H1 (cell line): Measurements from ENCODE around the gene SHCBP1L. TPM values are rescaled to one million over a fixed set of nuclear protein-coding genes. Genes with fewer than 3 reads are reported as not detected.

Experiments
- CTCF ChIA-PET: fragments of 300-600 bp; sonication (Branson Sonifier 250); formaldehyde crosslinking; loops from one replicate; lab custom pipeline; 2021; ENCODE audit not compliant: partially characterized antibody; lab: Charles Lee
- POLR2A ChIA-PET: fragments of 300-600 bp; sonication (Branson Sonifier 250); formaldehyde crosslinking; loops from one replicate; lab custom pipeline; 2021; ENCODE audit warnings: inconsistent platforms; ENCODE audit not compliant: partially characterized antibody; lab: Charles Lee
- DNase-seq, 2 experiments: peaks; one replicate each; pipeline versions ENCODE4 v3.0.0 to v3.0.0-alpha.2; 2010 to 2022; ENCODE audit warnings: low spot score in 2 of 2, low read depth in 1 of 2, mixed read lengths in 1 of 2
- FAIRE-seq: peaks from 2 replicates; lab custom pipeline; 2011; peaks lifted over from hg19 to GRCh38; lab: Jason Lieb, UNC
- H2AFZ ChIP-seq: 2 replicates; pipeline ENCODE4 v1.8.1; 2012; ENCODE audit warnings: low read length, inconsistent platforms
- H2AK5ac ChIP-seq: 2 replicates; pipeline ENCODE4 v1.6.1; 2013; ENCODE audit warnings: low read depth, low read length
- H2BK120ac ChIP-seq: replicated peaks from 2 replicates; pipeline ENCODE3; 2013; ENCODE audit warnings: low read depth, low read length, inconsistent platforms
- H2BK12ac ChIP-seq: 2 replicates; pipeline ENCODE4 v1.6.1; 2013; ENCODE audit warnings: low read depth, low read length
- H2BK15ac ChIP-seq: 2 replicates; pipeline ENCODE4 v1.6.1; 2013; ENCODE audit warnings: low read length
- H2BK20ac ChIP-seq: 2 replicates; pipeline ENCODE4 v1.6.1; 2013; ENCODE audit warnings: low read length
- H2BK5ac ChIP-seq: 2 replicates; pipeline ENCODE4 v1.6.1; 2013; ENCODE audit warnings: low read depth, low read length
- H3K14ac ChIP-seq: 2 replicates; pipeline ENCODE4 v1.6.1; 2013; ENCODE audit warnings: inconsistent platforms; ENCODE audit not compliant: insufficient read length
- H3K18ac ChIP-seq: 2 replicates; pipeline ENCODE4 v1.6.1; 2013; ENCODE audit warnings: low read length; ENCODE audit errors: extremely low read depth
- H3K23ac ChIP-seq: 2 replicates; pipeline ENCODE4 v1.6.1; 2013; ENCODE audit warnings: inconsistent platforms; ENCODE audit not compliant: insufficient read length
- H3K23me2 ChIP-seq: 2 replicates; pipeline ENCODE4 v1.6.1; 2013; ENCODE audit warnings: low read depth, low read length
- H3K27ac ChIP-seq: 2 replicates; pipeline ENCODE4 v1.6.1; 2011; ENCODE audit warnings: low read depth, low read length, inconsistent platforms
- H3K27me3 ChIP-seq, 4 experiments: replicated peaks in 1 of 4; 1 replicate in 1 of 4; 2 replicates in 3 of 4; pipeline versions ENCODE4 v1.6.1 to v1.8.1; 2011 to 2013; ENCODE audit warnings: low read length in 3 of 4, mild to moderate bottlenecking in 3 of 4, inconsistent platforms in 2 of 4, mixed read lengths in 2 of 4, moderate library complexity in 1 of 4; ENCODE audit not compliant: control insufficient read depth in 3 of 4, insufficient read depth in 3 of 4; ENCODE audit errors: extremely low read depth in 1 of 4
- H3K36me3 ChIP-seq, 4 experiments: 2 replicates each; pipeline versions ENCODE4 v1.6.1 to v1.8.1; 2011 to 2013; ENCODE audit warnings: mild to moderate bottlenecking in 4 of 4, low read length in 3 of 4, moderate library complexity in 2 of 4, control low read depth in 1 of 4, inconsistent platforms in 1 of 4; ENCODE audit not compliant: insufficient read depth in 4 of 4, control insufficient read depth in 2 of 4
- H3K4ac ChIP-seq: replicated peaks from 2 replicates; pipeline ENCODE3; 2013; ENCODE audit warnings: low read length, low read depth, mixed read lengths, inconsistent platforms; ENCODE audit not compliant: insufficient read length
- H3K4me1 ChIP-seq, 4 experiments: replicated peaks in 1 of 4; 1 replicate in 1 of 4; 2 replicates in 3 of 4; pipeline versions ENCODE4 v1.6.1 to v1.8.1; 2011 to 2013; ENCODE audit warnings: low read length in 3 of 4, inconsistent platforms in 2 of 4, mixed read lengths in 1 of 4; ENCODE audit not compliant: insufficient read depth in 4 of 4, control insufficient read depth in 3 of 4
- H3K4me2 ChIP-seq, 2 experiments: 2 replicates each; pipeline versions ENCODE4 v1.6.1 to v1.8.1; 2011 to 2013; ENCODE audit warnings: low read depth in 2 of 2, low read length in 2 of 2, control low read depth in 1 of 2, inconsistent platforms in 1 of 2, mild to moderate bottlenecking in 1 of 2; ENCODE audit not compliant: insufficient read depth in 1 of 2
- H3K4me3 ChIP-seq, 4 experiments: fragments of 200-600, 300-600 bp in 1 of 4; sonication (generic), shearing (Covaris generic), sonication (Bioruptor Twin) in 1 of 4; 2 replicates each; pipeline versions ENCODE4 v1.5.1 to v1.8.1; 2011 to 2016; ENCODE audit warnings: low read length in 4 of 4, low read depth in 3 of 4, control low read depth in 2 of 4, inconsistent platforms in 2 of 4, mild to moderate bottlenecking in 2 of 4, mixed read lengths in 1 of 4, moderate library complexity in 1 of 4; ENCODE audit not compliant: insufficient read depth in 2 of 4; ENCODE audit errors: extremely low read depth in 1 of 4
- H3K56ac ChIP-seq: replicated peaks from 2 replicates; pipeline ENCODE3; 2013; ENCODE audit warnings: low read depth, mild to moderate bottlenecking, mixed read lengths, low read length, inconsistent platforms; ENCODE audit not compliant: insufficient read length
- H3K79me1 ChIP-seq: 2 replicates; pipeline ENCODE4 v1.6.1; 2013; ENCODE audit warnings: low read depth, low read length, control low read depth
- H3K79me2 ChIP-seq, 2 experiments: 2 replicates each; pipeline versions ENCODE4 v1.6.1 to v1.8.1; 2012 to 2013; ENCODE audit warnings: low read length in 2 of 2, mild to moderate bottlenecking in 2 of 2, inconsistent platforms in 1 of 2; ENCODE audit not compliant: insufficient read depth in 2 of 2, control insufficient read depth in 1 of 2
- H3K9ac ChIP-seq, 4 experiments: replicated peaks in 1 of 4; 1 replicate in 1 of 4; 2 replicates in 3 of 4; pipeline versions ENCODE4 v1.6.1 to v1.8.1; 2011 to 2013; ENCODE audit warnings: low read depth in 3 of 4, low read length in 3 of 4, control low read depth in 2 of 4, mild to moderate bottlenecking in 2 of 4, moderate library complexity in 2 of 4, inconsistent platforms in 1 of 4; ENCODE audit errors: extremely low read depth in 1 of 4
- H3K9me3 ChIP-seq, 2 experiments: 2 replicates each; pipeline versions ENCODE4 v1.6.1 to v1.8.1; 2012 to 2013; ENCODE audit warnings: mild to moderate bottlenecking in 2 of 2, moderate library complexity in 2 of 2, control low read depth in 1 of 2, inconsistent platforms in 1 of 2, low read depth in 1 of 2, low read length in 1 of 2, mixed read lengths in 1 of 2; ENCODE audit not compliant: insufficient read depth in 2 of 2
- H4K20me1 ChIP-seq, 2 experiments: replicated peaks in 1 of 2; 2 replicates each; pipeline versions ENCODE3 to v1.8.1; 2011 to 2013; ENCODE audit warnings: inconsistent platforms in 2 of 2, low read length in 2 of 2, mild to moderate bottlenecking in 1 of 2; ENCODE audit not compliant: insufficient read depth in 2 of 2, control insufficient read depth in 1 of 2
- H4K5ac ChIP-seq: 2 replicates; pipeline ENCODE4 v1.6.1; 2013; ENCODE audit warnings: low read length, low read depth, mixed read lengths, inconsistent platforms; ENCODE audit not compliant: insufficient read length
- H4K8ac ChIP-seq: 2 replicates; pipeline ENCODE4 v1.8.0; 2013; ENCODE audit warnings: mild to moderate bottlenecking, moderate library complexity, low read length, inconsistent platforms; ENCODE audit not compliant: insufficient read depth; ENCODE audit errors: extremely low read depth
- H4K91ac ChIP-seq: replicated peaks from 2 replicates; pipeline ENCODE3; 2013; ENCODE audit warnings: low read length, mixed read lengths, inconsistent platforms; ENCODE audit not compliant: insufficient read length
- BCL11A ChIP-seq, 2 experiments: IDR thresholded peaks; one replicate each; pipeline ENCODE4 v1.6.1; 2011; ENCODE audit warnings: low read depth in 2 of 2, low read length in 2 of 2, mild to moderate bottlenecking in 2 of 2
- SIX5 ChIP-seq: IDR thresholded peaks from 2 replicates; pipeline ENCODE4 v1.6.1; 2011; ENCODE audit warnings: mild to moderate bottlenecking, low read depth, low read length
- WGBS, 2 experiments: shearing (Covaris generic) in 1 of 2; methylation state at CpG; one replicate each; pipeline versions ENCODE4 v1.1.6 to v1.1.7; 2013 to 2015; ENCODE audit warnings: low lambda C conversion rate in 2 of 2, mixed read lengths in 2 of 2, inconsistent platforms in 1 of 2, low coverage in 1 of 2, missing lambda C conversion rate in 1 of 2; ENCODE audit not compliant: insufficient replicate concordance in 2 of 2, insufficient coverage in 1 of 2, insufficient read length in 1 of 2; ENCODE audit errors: extremely low coverage in 1 of 2, missing lambda C conversion rate in 1 of 2; 5-methylcytosine and 5-hydroxymethylcytosine counted together
- polyA plus RNA-seq, 7 experiments: library from polyadenylated mRNA; depleted of rRNA in 3 of 7; stranded (reverse) in 5 of 7; unstranded in 2 of 7; fragments of >200 nt in 5 of 7; fragments of 200-250 nt in 2 of 7; gene quantifications; 1 replicate in 5 of 7; 2 replicates in 1 of 7; 4 replicates in 1 of 7; pipeline versions ENCODE4 v1.2.1 to v1.2.3, GENCODE V29; 2011 to 2013; ENCODE audit warnings: missing spikeins in 2 of 7, mixed read lengths in 2 of 7
- total RNA-seq: library from RNA; stranded (reverse); fragmentation: NEBNext Ultra II Directional; extraction: Animal tissue kit (Norgen Biotek cat#: 25700); gene quantifications from 2 replicates; pipeline ENCODE4 v1.2.1, GENCODE V29; 2021

Gene SHCBP1L
- total and polyA plus RNA-seq, 2 of the 8 experiments (the other 6 are each of a cell fraction or from before 2014, with no cell fraction given), result not detected

DNA sequence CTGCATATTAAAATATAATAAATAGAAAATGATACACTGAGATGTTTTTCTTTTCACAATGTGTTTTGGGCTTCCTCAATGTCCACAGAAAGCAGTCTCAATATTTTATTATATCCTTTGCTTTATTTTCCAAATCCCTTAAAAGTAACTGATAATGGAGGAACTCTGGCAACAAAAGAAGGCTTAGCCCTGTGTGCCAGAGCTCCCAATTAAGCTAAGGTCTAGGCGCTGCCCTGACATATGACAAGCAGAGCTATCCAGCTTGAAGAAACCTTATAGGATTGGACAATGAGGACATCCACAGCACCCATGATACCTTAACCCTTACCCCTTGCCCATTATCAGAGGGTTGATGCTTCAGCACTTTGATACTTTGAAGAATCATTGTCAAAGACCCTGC, 12.9 kb upstream of the SHCBP1L start:
- Histone ChIP-seq H2AFZ (no peak overlapping the region), H2AK5ac (no peak overlapping the region), H3K4me2 (no peak overlapping the region), H2BK20ac (no peak overlapping the region), H3K4me3 (no peak overlapping the region), H3K36me3 (no peaks in the 10 kb centered on the region), H3K23ac (no peak overlapping the region), H3K9me3 (no peaks in the 10 kb centered on the region), H4K91ac (no peak overlapping the region), H3K79me1 (no peaks in the 10 kb centered on the region), H4K8ac (no peak overlapping the region), H3K4me1 (0 out of 7 replicates have a peak, but pooled peaks cover 0 to 4% (median 2%) of the 10 kb centered on the region in 4 experiments), H3K23me2 (no peaks in the 10 kb centered on the region), H2BK15ac (no peak overlapping the region), H2BK120ac (no peak overlapping the region), H4K5ac (no peak overlapping the region), H3K27ac (no peak overlapping the region), H3K56ac (no peak overlapping the region), H4K20me1 (no peaks in the 10 kb centered on the region), H2BK5ac (no peak overlapping the region), H3K14ac (no peak overlapping the region), H3K27me3 (no peaks in the 10 kb centered on the region), H3K18ac (no peak overlapping the region), H3K9ac (no peak overlapping the region), H3K79me2 (no peaks in the 10 kb centered on the region), H3K4ac (no peak overlapping the region), H2BK12ac (no peak overlapping the region)
- FAIRE-seq (no peak), DNase-seq (no peak)
- WGBS, 2 experiments, result 96% methylated on average over 1 of the region's 1 CpG; no CpG with 5 or more reads in 1 of the 2 experiments
- CTCF ChIA-PET, result interaction anchor here (0.9 to 7.8 kb wide), 8 partner anchors 10 to 318 kb away, joined by 3 to 67 read pairs (median 5); no protein-coding TSS in a partner anchor
- POLR2A ChIA-PET, result no interaction called here
- TF ChIP-seq SIX5, result no peak
- TF ChIP-seq BCL11A (IDR thresholded peaks at IDR 0.05; ENCODE audit: low read depth in 2 of 2, low read length in 2 of 2), result no peak
